ENCODE results near the gene POU4F3. TPM values are rescaled to one million over a fixed set of nuclear protein-coding genes. Genes with fewer than 3 reads are reported as not detected.

The POU4F3 gene
- total RNA-seq, 1 donor from 2014 or later, result not detected

DNA sequence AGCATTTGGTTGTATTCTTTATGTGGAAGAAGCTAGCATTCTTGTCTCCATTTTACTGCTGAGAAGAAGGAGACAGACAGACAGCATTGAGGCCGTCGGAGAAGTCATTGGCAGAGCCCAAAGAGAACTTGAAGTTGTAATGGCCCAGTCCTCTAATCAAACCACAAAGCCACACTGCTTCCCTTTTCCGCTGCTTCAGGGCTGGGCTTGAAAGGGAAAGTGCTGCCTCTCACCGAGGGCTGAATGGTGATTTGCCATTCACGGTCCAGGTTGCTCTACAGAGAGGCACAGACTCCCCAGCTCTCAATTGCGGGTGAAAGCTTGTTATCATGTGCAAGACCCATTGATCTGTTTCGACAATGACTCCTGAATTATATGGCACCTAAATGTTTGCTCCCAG lies 25.6 kb upstream of the POU4F3 start:
- no peak for DNase-seq
- intact Hi-C loops (cut with micrococcal nuclease), result no loop called here

DNA sequence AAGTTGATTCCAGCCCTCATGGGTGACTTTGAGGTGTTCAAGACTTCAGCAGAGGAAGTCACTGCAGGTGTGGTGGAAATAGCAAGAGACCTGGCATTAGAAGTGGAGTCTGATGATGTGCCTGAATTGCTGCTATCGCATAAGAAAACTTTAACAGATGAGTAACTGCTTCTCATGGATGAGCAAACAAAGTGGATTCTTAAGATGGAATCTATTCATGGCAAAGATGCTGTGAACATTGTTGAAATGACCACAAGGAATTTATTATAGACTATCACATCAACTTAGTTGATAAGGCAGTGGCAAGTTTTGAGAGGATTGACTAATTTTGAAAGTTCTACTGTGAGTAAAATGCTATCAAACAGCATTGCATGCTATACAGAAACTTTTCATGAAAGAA lies 17.1 kb upstream of the POU4F3 start:
- Histone ChIP-seq H3K4me3 (no peak overlapping the region), H3K9me3 (replicated peaks) (peaks cover 14% of the 10 kb centered on the region), H3K27me3 (ENCODE audit: low read depth) (peaks cover 4% of the 10 kb centered on the region), H3K4me1 (no peaks in the 10 kb centered on the region), H3K36me3 (no peaks in the 10 kb centered on the region), H3K27ac (replicated peaks) (no peak overlapping the region)
- DNase-seq, result no peak
- TF ChIP-seq CTCF (IDR thresholded peaks at IDR 0.05; ENCODE audit: borderline replicate concordance), result no peak
- intact Hi-C loops (cut with micrococcal nuclease), result no loop called here

More for the DNA sequence above, 25.6 kb upstream of the POU4F3 start:
- H3K27me3 ChIP-seq (ENCODE audit: low read depth), result no peaks in the 10 kb centered on the region
- TF ChIP-seq CTCF (IDR thresholded peaks at IDR 0.05; ENCODE audit: borderline replicate concordance), result no peak
- no peak overlapping the region for H3K4me3 ChIP-seq
- no peak overlapping the region for H3K27ac ChIP-seq (replicated peaks)
- no peaks in the 10 kb centered on the region for H3K4me1 ChIP-seq
- no peaks in the 10 kb centered on the region for H3K9me3 ChIP-seq (replicated peaks)
- no peaks in the 10 kb centered on the region for H3K36me3 ChIP-seq

- Histone ChIP-seq H3K4me3 (no peak overlapping the region), H3K27me3 (ENCODE audit: low read depth) (peaks cover 54% of the 10 kb centered on the region)
Measured at GRCh38 chr5:146327257-146327870, 11.3 kb upstream of the POU4F3 start.

DNA sequence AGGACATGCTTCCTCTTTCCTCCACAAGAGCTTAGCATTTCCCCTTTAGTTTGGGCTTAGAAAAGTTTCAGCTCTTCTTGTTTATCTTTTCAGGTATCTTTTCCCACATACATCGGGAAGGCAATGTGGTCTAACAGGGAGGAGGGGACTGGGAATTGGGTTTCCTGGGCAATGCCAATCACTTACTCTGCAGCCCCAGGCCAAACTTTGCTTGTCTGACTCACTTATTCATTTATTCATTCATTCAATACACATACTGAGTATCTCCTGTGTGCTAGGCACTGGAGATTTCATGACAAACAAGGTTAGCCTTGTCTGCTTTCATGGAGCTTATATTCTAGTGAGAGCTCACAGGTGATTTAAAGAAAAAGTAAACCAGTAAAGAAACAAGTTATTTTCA lies 10.7 kb upstream of the POU4F3 start:
- Histone ChIP-seq H3K9me3 (replicated peaks) (no peaks in the 10 kb centered on the region), H3K4me3 (no peak overlapping the region), H3K4me1 (no peaks in the 10 kb centered on the region), H3K27ac (replicated peaks) (no peak overlapping the region), H3K36me3 (no peaks in the 10 kb centered on the region), H3K27me3 (ENCODE audit: low read depth) (peaks cover 60% of the 10 kb centered on the region)
- TF ChIP-seq CTCF (IDR thresholded peaks at IDR 0.05; ENCODE audit: borderline replicate concordance), result no peak
- intact Hi-C loops (cut with micrococcal nuclease), result no loop called here
- DNase-seq, result no peak

More at GRCh38 chr5:146327257-146327870, 11.3 kb upstream of the POU4F3 start:
- H3K4me1 ChIP-seq, result no peaks in the 10 kb centered on the region
- no peak for DNase-seq
- intact Hi-C loops (cut with micrococcal nuclease), result no loop called here
- no peaks in the 10 kb centered on the region for H3K9me3 ChIP-seq (replicated peaks)
- no peak overlapping the region for H3K27ac ChIP-seq (replicated peaks)
- TF ChIP-seq CTCF (IDR thresholded peaks at IDR 0.05; ENCODE audit: borderline replicate concordance), result no peak
- no peaks in the 10 kb centered on the region for H3K36me3 ChIP-seq

GRCh38 chr5:146329697-146330096 lies 8.9 kb upstream of the POU4F3 start:
- peaks cover 77% of the 10 kb centered on the region for H3K27me3 ChIP-seq (ENCODE audit: low read depth)
- no peaks in the 10 kb centered on the region for H3K36me3 ChIP-seq
- no peak overlapping the region for H3K4me3 ChIP-seq
- DNase-seq, result no peak
- H3K9me3 ChIP-seq (replicated peaks), result no peaks in the 10 kb centered on the region
- no peaks in the 10 kb centered on the region for H3K4me1 ChIP-seq
- no peak overlapping the region for H3K27ac ChIP-seq (replicated peaks)
- no peak for TF ChIP-seq CTCF (IDR thresholded peaks at IDR 0.05; ENCODE audit: borderline replicate concordance)
- intact Hi-C loops (cut with micrococcal nuclease), result no loop called here
